ENCODE measurements around the gene ALDH1A2. TPM values are rescaled to one million over a fixed set of nuclear protein-coding genes. Genes with fewer than 3 reads are reported as not detected.

ALDH1A2 gene
- total and polyA plus RNA-seq, 7 donors, result 1.2 to 12.5 (median 4.4) TPM

DNA sequence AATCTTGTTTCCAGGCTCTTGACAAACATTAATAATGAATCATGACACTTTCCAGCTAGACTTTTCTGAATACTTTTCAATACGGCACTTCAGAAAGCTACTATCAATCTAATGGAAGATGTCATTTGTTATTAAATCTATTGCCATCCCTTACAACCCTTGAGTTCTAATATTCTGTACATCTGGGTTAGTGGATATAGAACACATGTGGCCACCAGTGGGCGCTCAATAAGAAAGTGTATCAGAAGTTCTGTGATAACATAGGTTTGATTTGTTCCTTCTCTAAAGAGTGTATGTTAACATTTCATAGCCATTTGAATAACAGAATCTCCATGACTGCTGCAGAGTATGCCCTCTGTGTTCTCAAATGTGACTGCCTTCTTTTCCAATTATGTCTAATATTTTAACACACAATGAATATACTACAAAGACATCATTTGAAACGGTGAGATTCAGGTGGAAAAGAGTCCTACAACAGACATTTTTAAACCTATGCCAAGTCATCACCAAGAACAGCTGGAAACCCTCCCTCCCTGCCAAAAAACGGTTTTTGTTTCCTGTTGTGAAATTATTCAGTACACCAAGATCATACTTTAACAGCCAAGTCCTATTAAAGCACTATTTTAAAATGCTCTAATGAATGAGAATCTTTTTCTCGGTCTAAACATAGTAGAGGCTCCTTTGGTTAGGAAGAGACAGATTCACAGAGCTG lies 22.2 kb downstream of the ALDH1A2 start:
- peaks cover 0 to 9% (median 7%) of the 10 kb centered on the region in 4 donors for H3K4me1 ChIP-seq
- no peaks in the 10 kb centered on the region for H3K9me3 ChIP-seq
- WGBS, 2 donors, result 40 to 46% methylated on average over 5 of the region's 5 CpGs
- H3K36me3 ChIP-seq, result no peaks in the 10 kb centered on the region
- no peak overlapping the region for H3K4me3 ChIP-seq
- no peaks in the 10 kb centered on the region for H3K27me3 ChIP-seq
- intact Hi-C loops (cut with DNase I), result no loop called here
- TF ChIP-seq CTCF (IDR thresholded peaks at IDR 0.05) (peak in 1 of 4 experiments; percentile 46), POLR2AphosphoS5 (IDR thresholded peaks at IDR 0.05) (no peak)
- no peak overlapping the region for H3K27ac ChIP-seq
- no peak for DNase-seq

DNA sequence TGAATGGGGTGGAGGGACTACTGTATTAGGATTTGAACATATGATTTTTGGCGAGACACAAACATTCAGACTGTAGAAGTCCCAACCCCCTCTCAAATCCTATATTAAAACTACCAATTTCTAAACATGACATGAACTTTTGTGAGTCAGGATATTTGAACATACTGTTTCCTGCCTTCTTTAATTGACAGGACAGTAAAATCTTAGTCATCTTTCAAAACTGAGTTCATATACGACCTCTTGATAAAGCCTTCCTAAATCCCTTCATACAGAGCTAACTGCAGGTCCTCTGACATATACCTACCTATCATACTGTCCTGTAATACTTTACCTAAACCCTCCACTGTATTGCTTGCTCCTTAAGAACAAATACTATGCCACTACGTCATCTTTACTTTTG lies 23.5 kb downstream of the ALDH1A2 start:
- 50 to 56% methylated on average over 3 of the region's 3 CpGs for WGBS, 2 donors
- TF ChIP-seq POLR2AphosphoS5 (IDR thresholded peaks at IDR 0.05) (no peak), EP300 (IDR thresholded peaks at IDR 0.05) (no peak), CTCF (IDR thresholded peaks at IDR 0.05) (no peak), POLR2A (IDR thresholded peaks at IDR 0.05) (no peak)
- Histone ChIP-seq H3K4me3 (no peak overlapping the region), H3K9me3 (no peaks in the 10 kb centered on the region), H3K27ac (no peak overlapping the region), H3K4me1 (peaks cover 0 to 15% (median 11%) of the 10 kb centered on the region in 4 donors), H3K27me3 (no peaks in the 10 kb centered on the region), H3K36me3 (no peaks in the 10 kb centered on the region)
- no peak for DNase-seq
- intact Hi-C loops (cut with DNase I), result no loop called here

DNA sequence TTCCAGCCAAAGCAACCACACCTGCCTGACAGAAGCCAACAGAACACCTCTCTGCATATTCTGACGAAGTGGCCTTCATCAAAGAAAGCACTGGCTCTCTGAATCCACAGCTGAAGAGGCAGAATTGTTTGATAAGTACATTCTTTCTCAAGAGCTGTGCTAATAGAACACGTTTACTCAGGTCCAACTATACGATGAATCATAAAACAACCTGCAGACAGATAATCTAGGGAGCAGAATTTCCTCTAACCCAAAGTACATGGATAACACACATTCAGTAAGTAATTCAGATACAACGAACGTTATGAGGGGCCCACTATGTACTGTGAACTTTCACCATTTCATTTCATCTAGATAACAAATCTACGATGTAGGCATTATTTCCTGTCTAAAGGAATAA lies 25.4 kb downstream of the ALDH1A2 start:
- Histone ChIP-seq H3K27ac (no peak overlapping the region), H3K36me3 (no peaks in the 10 kb centered on the region), H3K4me1 (peaks cover 0 to 15% (median 11%) of the 10 kb centered on the region in 4 donors), H3K27me3 (no peaks in the 10 kb centered on the region), H3K9me3 (no peaks in the 10 kb centered on the region), H3K4me3 (no peak overlapping the region)
- DNase-seq, result no peak
- intact Hi-C loops (cut with DNase I), result no loop called here
- WGBS, 2 donors, result 18 to 54% methylated on average over 6 of the region's 6 CpGs
- TF ChIP-seq POLR2A (IDR thresholded peaks at IDR 0.05) (no peak), CTCF (IDR thresholded peaks at IDR 0.05) (no peak), POLR2AphosphoS5 (IDR thresholded peaks at IDR 0.05) (no peak), EP300 (IDR thresholded peaks at IDR 0.05) (no peak)

DNA sequence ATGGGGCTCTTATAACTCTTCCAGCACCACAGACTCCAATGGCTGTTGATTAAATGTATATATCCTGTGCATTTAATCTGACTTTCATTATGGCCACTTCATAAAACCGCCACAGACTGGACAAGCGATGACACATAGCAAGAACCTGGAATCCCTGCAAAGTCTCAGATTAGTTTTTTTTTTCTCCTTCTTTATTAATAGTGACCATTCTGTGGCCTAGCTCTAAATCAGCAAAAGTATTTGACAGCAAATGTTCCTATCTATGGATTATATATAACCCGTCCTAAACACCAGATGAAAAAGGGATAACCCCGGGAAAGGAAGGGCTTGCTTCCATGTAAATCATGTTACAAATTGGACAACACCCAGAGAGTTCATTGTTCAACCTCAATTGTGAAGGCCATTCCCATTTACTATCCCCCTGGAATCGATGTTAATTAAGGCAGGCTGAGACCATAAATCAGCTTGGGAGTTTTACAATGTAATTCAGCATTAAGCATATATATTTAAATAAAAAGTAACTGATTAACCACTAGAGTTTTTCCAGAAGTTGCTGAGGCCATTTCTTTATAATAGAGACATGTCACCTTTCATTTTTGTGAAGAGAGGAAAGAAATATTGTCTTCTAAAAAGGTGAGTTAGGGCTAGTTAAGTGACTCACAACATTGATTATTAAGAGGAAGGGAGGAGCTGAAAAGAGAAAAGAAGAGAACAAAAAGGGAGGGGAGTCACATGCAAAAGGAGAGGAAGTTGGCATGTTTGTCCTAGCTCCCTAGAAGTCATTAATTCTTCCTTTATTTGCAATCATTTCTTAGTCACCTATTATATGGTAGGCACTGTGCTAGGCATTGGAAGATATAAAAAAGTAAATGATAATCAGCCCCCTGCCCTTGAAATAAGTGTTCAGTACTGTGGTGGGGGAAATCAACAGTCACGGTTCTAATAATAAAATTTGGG lies 26.2 kb downstream of the ALDH1A2 start:
- intact Hi-C loops (cut with DNase I), result no loop called here
- Histone ChIP-seq H3K4me3 (no peak overlapping the region), H3K36me3 (no peaks in the 10 kb centered on the region), H3K27ac (no peak overlapping the region), H3K9me3 (no peaks in the 10 kb centered on the region), H3K27me3 (no peaks in the 10 kb centered on the region), H3K4me1 (peaks cover 0 to 15% (median 11%) of the 10 kb centered on the region in 4 donors)
- 16 to 54% methylated on average over 6 of the region's 6 CpGs for WGBS, 2 donors
- TF ChIP-seq POLR2A (IDR thresholded peaks at IDR 0.05) (no peak), POLR2AphosphoS5 (IDR thresholded peaks at IDR 0.05) (no peak), EP300 (IDR thresholded peaks at IDR 0.05) (no peak), CTCF (IDR thresholded peaks at IDR 0.05) (no peak)
- no peak for DNase-seq

Measured in sigmoid colon (tissue), 7 donors.